Colonic mucosa (tissue), 4 donors: ENCODE data around the gene DYNC2I2. TPM values are rescaled to one million over a fixed set of nuclear protein-coding genes. Genes with fewer than 3 reads are reported as not detected.

Experiments used
- DNase-seq: peaks from one replicate; pipeline ENCODE4 v3.0.0-alpha.2; 2020
- H3K27ac ChIP-seq: fragments of 200-600 bp; one replicate; pipeline ENCODE4 v1.8.0; 2021
- H3K27me3 ChIP-seq: fragments of 200-600 bp; one replicate; pipeline ENCODE4 v1.8.0; 2021
- H3K36me3 ChIP-seq: fragments of 200-600 bp; one replicate; pipeline ENCODE4 v1.8.0; 2021
- H3K4me1 ChIP-seq: fragments of 200-600 bp; one replicate; pipeline ENCODE4 v1.8.0; 2021; ENCODE audit warnings: mild to moderate bottlenecking
- H3K4me3 ChIP-seq: fragments of 200-600 bp; one replicate; pipeline ENCODE4 v1.8.0; 2021
- H3K9ac ChIP-seq, 2 donors: one replicate each; pipeline ENCODE4 v1.7.0; 2013; ENCODE audit warnings: control low read depth in 2 of 2, low read depth in 2 of 2, low read length in 2 of 2
- H3K9me3 ChIP-seq: fragments of 200-600 bp; one replicate; pipeline ENCODE4 v1.8.0; 2021
- intact Hi-C: fragments of 100-400 bp; cut with DNase I; formaldehyde crosslinking; loops from one replicate; pipeline ENCODE4 v1.14.1; 2022
- total RNA-seq, 2 donors: library from RNA; stranded (reverse); fragmentation: NEBNext Ultra II Directional in 1 of 2; extraction: Animal tissue kit (Norgen Biotek cat#: 25700) in 1 of 2; gene quantifications; one replicate each; pipeline ENCODE4 v1.2.1, GENCODE V29; 2021
- TF ChIP-seq, protein P1 (sequence below): fragments of 200-600 bp; IDR thresholded peaks from one replicate; pipeline ENCODE4 v1.8.0; 2022; ENCODE audit warnings: antibody characterized with exemption, mild to moderate bottlenecking
- donor health status: healthy.
- donor health status: DM: no; HTN: no; CAD: no.
- donor health status: DM: no; HTN: no; CAD: no.

Gene DYNC2I2
- total RNA-seq, 2 donors from 2014 or later: 39.7 to 152 TPM

DNA sequence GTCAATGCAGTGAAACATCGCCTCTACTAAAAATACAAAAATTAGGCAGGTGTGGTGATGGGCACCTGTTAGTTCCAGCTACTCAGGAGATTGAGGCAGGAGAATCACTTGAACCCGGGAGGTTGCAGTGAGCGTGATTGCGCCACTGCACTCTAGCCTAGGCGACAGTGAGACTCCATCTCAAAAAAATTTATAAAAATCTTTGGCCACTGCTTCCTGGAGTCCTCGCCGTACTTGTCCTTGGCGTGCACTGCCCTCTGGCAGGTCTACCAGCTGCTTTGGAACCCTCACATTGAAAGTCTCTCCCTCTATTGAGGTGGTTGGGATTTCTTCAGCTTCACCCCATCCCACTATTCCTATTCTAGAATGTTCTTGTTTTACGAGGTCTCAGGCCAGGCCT, 25.0 kb downstream of the DYNC2I2 start:
- H3K9me3 ChIP-seq: no peaks in the 10 kb centered on the region
- H3K27ac ChIP-seq: no peak overlapping the region
- no peak overlapping the region for H3K4me3 ChIP-seq
- intact Hi-C loops: no loop called here
- peaks cover 7% of the 10 kb centered on the region for H3K4me1 ChIP-seq
- DNase-seq: no peak
- H3K36me3 ChIP-seq: peaks cover 39% of the 10 kb centered on the region
- H3K9ac ChIP-seq: no peak overlapping the region
- H3K27me3 ChIP-seq: no peaks in the 10 kb centered on the region
- TF ChIP-seq, protein P1, sequence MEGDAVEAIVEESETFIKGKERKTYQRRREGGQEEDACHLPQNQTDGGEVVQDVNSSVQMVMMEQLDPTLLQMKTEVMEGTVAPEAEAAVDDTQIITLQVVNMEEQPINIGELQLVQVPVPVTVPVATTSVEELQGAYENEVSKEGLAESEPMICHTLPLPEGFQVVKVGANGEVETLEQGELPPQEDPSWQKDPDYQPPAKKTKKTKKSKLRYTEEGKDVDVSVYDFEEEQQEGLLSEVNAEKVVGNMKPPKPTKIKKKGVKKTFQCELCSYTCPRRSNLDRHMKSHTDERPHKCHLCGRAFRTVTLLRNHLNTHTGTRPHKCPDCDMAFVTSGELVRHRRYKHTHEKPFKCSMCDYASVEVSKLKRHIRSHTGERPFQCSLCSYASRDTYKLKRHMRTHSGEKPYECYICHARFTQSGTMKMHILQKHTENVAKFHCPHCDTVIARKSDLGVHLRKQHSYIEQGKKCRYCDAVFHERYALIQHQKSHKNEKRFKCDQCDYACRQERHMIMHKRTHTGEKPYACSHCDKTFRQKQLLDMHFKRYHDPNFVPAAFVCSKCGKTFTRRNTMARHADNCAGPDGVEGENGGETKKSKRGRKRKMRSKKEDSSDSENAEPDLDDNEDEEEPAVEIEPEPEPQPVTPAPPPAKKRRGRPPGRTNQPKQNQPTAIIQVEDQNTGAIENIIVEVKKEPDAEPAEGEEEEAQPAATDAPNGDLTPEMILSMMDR: no peak

DNA sequence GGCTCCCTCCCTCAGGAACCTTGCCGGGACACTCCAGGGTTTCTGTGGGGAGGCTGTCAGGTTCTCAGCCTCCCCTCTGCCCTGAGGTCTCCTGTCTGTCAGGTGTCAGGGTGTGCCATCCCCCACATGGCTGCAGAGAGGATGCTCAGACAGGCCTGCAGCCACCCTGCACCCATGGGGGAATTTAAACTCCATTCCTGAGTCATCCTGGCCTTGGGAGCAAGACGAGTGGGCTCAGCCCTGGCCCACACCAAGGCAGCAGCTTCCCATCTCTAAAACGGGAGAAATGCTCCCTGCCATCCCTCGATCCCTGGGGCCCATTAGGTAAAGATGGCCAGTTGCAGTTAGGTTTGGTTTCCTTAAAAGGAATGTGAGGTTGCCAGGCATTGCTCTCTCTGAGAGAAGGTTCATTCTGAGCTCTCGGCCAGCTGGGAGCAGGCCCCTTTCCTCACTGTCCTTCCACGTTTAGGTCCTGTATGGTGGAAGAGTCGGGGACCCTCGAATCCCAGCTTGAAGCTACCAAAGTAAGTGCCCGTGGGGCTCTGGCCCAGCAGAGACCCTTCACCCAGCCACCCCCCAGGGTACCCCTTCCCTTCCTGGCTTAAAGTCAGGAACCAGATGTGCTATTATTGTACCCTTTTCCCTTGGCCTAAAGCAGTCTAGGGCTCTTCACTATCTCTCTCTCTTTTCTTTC, 26.6 kb downstream of the DYNC2I2 start:
- TF ChIP-seq, protein P1: no peak
- DNase-seq: no peak
- intact Hi-C loops: no loop called here

DNA sequence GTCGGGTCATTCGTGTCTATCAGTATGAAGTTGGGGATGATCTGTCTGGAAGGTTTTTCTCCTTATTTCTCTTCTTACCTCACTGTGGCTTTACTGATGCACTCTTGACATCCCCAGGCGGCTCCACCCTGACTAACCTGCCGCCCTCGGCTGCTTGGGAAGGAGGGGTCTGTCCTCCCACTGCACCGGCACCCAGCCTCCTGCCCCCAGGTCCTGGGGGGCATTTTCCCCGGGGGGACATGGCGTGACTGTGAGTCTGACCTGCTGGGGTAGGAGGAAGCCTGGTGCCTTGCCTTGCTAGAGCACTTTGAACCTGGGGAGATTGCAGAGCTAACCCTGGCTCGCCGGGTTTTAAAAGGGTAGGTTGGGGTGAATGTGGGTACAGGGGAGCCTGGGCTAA, 27.5 kb downstream of the DYNC2I2 start:
- intact Hi-C loops: no loop called here
- no peak overlapping the region for H3K4me3 ChIP-seq
- H3K36me3 ChIP-seq: peaks cover 52% of the 10 kb centered on the region
- H3K9me3 ChIP-seq: no peaks in the 10 kb centered on the region
- H3K4me1 ChIP-seq: no peaks in the 10 kb centered on the region
- H3K9ac ChIP-seq: no peak overlapping the region
- no peak overlapping the region for H3K27ac ChIP-seq
- no peaks in the 10 kb centered on the region for H3K27me3 ChIP-seq
- TF ChIP-seq, protein P1: no peak
- DNase-seq: no peak

More for the DNA sequence above, 26.6 kb downstream of the DYNC2I2 start:
- H3K9ac ChIP-seq: no peak overlapping the region
- peaks cover 6% of the 10 kb centered on the region for H3K4me1 ChIP-seq
- no peaks in the 10 kb centered on the region for H3K9me3 ChIP-seq
- no peaks in the 10 kb centered on the region for H3K27me3 ChIP-seq
- no peak overlapping the region for H3K4me3 ChIP-seq
- no peak overlapping the region for H3K27ac ChIP-seq
- H3K36me3 ChIP-seq: peaks cover 47% of the 10 kb centered on the region

DNA sequence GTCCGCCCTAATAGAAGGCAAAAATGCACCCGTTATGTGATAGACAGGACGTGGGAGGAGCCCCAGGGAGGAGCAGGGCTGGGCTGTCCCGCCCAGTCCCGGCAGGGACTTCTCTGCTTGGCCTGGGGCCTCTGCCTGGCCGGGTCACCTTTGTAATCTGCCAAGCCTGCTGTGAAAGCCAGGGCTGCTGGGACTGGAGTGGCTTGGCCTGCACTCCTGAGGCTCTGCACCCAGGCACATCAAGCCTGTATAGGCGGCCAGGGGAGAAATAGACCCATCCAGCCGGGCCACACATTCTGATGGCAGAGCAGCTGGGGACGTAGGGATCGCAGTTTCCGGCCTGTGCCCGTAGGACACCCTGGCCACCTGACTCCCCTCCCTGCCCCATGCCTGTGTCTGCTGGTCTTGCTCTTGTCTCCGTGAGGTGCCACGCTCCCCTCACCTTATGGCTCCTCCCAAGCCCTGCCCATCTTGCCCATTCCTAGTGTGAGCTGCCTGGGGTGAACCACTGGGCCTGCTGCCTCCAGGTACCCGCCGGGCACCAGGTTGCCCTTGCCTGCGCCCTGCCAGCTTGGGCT, 28.1 kb downstream of the DYNC2I2 start:
- H3K9ac ChIP-seq: no peak overlapping the region

DNA sequence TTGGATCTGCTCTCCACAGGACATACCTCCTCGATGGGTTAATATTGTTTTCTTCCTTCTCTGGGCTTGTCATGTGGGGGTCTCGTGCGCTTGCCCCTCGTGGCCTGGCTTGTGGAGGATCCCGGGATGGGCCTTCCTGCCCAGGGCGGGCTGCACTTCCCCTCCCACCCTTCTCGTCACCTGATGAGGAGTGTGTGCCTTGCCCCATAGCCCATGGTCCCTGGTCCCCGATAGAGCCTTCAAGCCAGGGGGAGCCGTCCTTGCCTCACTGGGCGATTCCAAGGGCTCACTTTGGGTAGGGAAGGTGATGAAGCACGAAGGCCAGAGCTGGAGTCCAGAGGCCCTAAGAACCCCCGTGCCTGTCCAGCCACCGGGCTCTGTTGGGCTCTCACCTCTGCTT, 28.7 kb downstream of the DYNC2I2 start:
- H3K4me3 ChIP-seq: no peak overlapping the region
- no peak overlapping the region for H3K9ac ChIP-seq
- no peak overlapping the region for H3K27ac ChIP-seq
- TF ChIP-seq, protein P1: no peak
- DNase-seq: no peak
- intact Hi-C loops: no loop called here
- no peaks in the 10 kb centered on the region for H3K9me3 ChIP-seq
- H3K36me3 ChIP-seq: peaks cover 49% of the 10 kb centered on the region
- no peaks in the 10 kb centered on the region for H3K4me1 ChIP-seq
- H3K27me3 ChIP-seq: no peaks in the 10 kb centered on the region

More for the DNA sequence above, 28.1 kb downstream of the DYNC2I2 start:
- H3K4me1 ChIP-seq: no peaks in the 10 kb centered on the region
- DNase-seq: no peak
- TF ChIP-seq, protein P1: no peak
- peaks cover 51% of the 10 kb centered on the region for H3K36me3 ChIP-seq
- H3K27me3 ChIP-seq: no peaks in the 10 kb centered on the region
- H3K4me3 ChIP-seq: no peak overlapping the region
- intact Hi-C loops: no loop called here
- H3K27ac ChIP-seq: no peak overlapping the region
- H3K9me3 ChIP-seq: no peaks in the 10 kb centered on the region
